Calu3 (cell line): ENCODE data around the gene DCTN3. TPM values are rescaled to one million over a fixed set of nuclear protein-coding genes. Genes with fewer than 3 reads are reported as not detected.
A peak's percentile ranks its signal among the peaks of the same experiment; 100 is the strongest.

Source experiments
- BruUV-seq: library from RNA; stranded (reverse); fragments of 400-500 nt; replicated peaks from 2 replicates; lab custom pipeline; 2021; lab: Mats Ljungman, UMichigan
- CTCF ChIA-PET: fragments of 300-600 bp; sonication (Branson Sonifier 250); formaldehyde crosslinking; loops from one replicate; lab custom pipeline; 2022; ENCODE audit warnings: antibody characterized with exemption; lab: Charles Lee
- DNase-seq: peaks from one replicate; pipeline ENCODE4 v3.0.0; 2022
- H3K27ac Mint-ChIP-seq: one replicate; pipeline ENCODE4 v1.8.0; 2022; ENCODE audit warnings: mixed read lengths; ENCODE audit not compliant: unreplicated experiment
- H3K27me3 Mint-ChIP-seq: one replicate; pipeline ENCODE4 v1.8.0; 2022; ENCODE audit warnings: mixed read lengths; ENCODE audit not compliant: unreplicated experiment
- H3K36me3 Mint-ChIP-seq: one replicate; pipeline ENCODE4 v1.8.0; 2022; ENCODE audit warnings: mild to moderate bottlenecking, moderate library complexity, mixed read lengths; ENCODE audit not compliant: insufficient read depth, unreplicated experiment
- H3K4me1 Mint-ChIP-seq: one replicate; pipeline ENCODE4 v1.8.0; 2022; ENCODE audit warnings: mild to moderate bottlenecking, low read depth, mixed read lengths; ENCODE audit not compliant: unreplicated experiment
- H3K4me3 Mint-ChIP-seq: one replicate; pipeline ENCODE4 v1.8.0; 2022; ENCODE audit warnings: mild to moderate bottlenecking, low read depth, moderate library complexity, mixed read lengths; ENCODE audit not compliant: unreplicated experiment
- H3K9me3 Mint-ChIP-seq: one replicate; pipeline ENCODE4 v1.8.0; 2022; ENCODE audit warnings: low read depth, mixed read lengths; ENCODE audit not compliant: unreplicated experiment
- intact Hi-C: fragments of 100-400 bp; cut with micrococcal nuclease; formaldehyde crosslinking; loops from one replicate; pipeline ENCODE4 v1.10.0; 2022; ENCODE audit not compliant: unreplicated experiment
- total RNA-seq: library from RNA; stranded (reverse); gene quantifications from 2 replicates; pipeline ENCODE4 v1.2.3, GENCODE V29; 2022
- TF ChIP-seq, protein P1 (sequence below): fragments of 200-600 bp; IDR thresholded peaks from one replicate; pipeline ENCODE4 v1.8.0; 2022; ENCODE audit warnings: antibody characterized with exemption; ENCODE audit not compliant: unreplicated experiment

Gene DCTN3
- total RNA-seq, 1 experiment from 2014 or later = 51.8 TPM

DNA sequence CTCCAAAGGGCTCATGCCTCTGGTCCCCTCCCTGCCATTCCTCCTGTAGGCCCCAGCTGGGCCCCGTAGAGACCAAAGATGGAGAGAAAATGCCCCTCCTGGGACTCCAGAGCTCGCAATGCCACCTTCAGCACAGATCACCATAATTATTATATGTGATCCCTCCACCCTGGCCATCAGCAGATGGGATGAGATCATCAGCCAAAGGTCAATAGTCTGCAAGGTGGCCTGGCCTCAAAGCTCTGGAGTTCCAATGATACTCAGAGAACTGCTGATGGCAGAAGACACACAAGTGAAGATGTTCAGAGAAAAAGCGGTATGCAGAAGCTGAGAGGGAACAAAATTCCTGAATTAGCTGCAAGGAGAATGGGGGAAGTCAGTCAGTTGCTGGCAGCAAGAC lies 13.4 kb downstream of the DCTN3 start:
- H3K9me3 Mint-ChIP-seq = no peaks in the 10 kb centered on the region
- no TSS peak for BruUV-seq
- peaks cover 7% of the 10 kb centered on the region for H3K36me3 Mint-ChIP-seq
- no peaks in the 10 kb centered on the region for H3K4me1 Mint-ChIP-seq
- H3K4me3 Mint-ChIP-seq = no peak overlapping the region
- DNase-seq = no peak
- intact Hi-C loops = no loop called here
- H3K27ac Mint-ChIP-seq = no peak overlapping the region
- peaks cover 17% of the 10 kb centered on the region for H3K27me3 Mint-ChIP-seq
- CTCF ChIA-PET = interaction anchor here (0.8 kb wide), 1 partner anchor 30 kb away, joined by 3 read pairs; no protein-coding TSS in a partner anchor
- TF ChIP-seq, protein P1, sequence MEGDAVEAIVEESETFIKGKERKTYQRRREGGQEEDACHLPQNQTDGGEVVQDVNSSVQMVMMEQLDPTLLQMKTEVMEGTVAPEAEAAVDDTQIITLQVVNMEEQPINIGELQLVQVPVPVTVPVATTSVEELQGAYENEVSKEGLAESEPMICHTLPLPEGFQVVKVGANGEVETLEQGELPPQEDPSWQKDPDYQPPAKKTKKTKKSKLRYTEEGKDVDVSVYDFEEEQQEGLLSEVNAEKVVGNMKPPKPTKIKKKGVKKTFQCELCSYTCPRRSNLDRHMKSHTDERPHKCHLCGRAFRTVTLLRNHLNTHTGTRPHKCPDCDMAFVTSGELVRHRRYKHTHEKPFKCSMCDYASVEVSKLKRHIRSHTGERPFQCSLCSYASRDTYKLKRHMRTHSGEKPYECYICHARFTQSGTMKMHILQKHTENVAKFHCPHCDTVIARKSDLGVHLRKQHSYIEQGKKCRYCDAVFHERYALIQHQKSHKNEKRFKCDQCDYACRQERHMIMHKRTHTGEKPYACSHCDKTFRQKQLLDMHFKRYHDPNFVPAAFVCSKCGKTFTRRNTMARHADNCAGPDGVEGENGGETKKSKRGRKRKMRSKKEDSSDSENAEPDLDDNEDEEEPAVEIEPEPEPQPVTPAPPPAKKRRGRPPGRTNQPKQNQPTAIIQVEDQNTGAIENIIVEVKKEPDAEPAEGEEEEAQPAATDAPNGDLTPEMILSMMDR = no peak

GRCh38 chr9:34606190-34606589 lies 14.1 kb downstream of the DCTN3 start:
- no TSS peak for BruUV-seq
- H3K36me3 Mint-ChIP-seq = no peaks in the 10 kb centered on the region
- no peak overlapping the region for H3K4me3 Mint-ChIP-seq
- peaks cover 24% of the 10 kb centered on the region for H3K27me3 Mint-ChIP-seq
- no peaks in the 10 kb centered on the region for H3K4me1 Mint-ChIP-seq
- intact Hi-C loops = no loop called here
- DNase-seq = no peak
- H3K27ac Mint-ChIP-seq = no peak overlapping the region
- TF ChIP-seq, protein P1 = no peak
- no peaks in the 10 kb centered on the region for H3K9me3 Mint-ChIP-seq
- CTCF ChIA-PET = interaction anchor here (0.8 to 1.0 kb wide), 2 partner anchors 14 to 31 kb away, joined by 3 read pairs; no protein-coding TSS in a partner anchor

DNA sequence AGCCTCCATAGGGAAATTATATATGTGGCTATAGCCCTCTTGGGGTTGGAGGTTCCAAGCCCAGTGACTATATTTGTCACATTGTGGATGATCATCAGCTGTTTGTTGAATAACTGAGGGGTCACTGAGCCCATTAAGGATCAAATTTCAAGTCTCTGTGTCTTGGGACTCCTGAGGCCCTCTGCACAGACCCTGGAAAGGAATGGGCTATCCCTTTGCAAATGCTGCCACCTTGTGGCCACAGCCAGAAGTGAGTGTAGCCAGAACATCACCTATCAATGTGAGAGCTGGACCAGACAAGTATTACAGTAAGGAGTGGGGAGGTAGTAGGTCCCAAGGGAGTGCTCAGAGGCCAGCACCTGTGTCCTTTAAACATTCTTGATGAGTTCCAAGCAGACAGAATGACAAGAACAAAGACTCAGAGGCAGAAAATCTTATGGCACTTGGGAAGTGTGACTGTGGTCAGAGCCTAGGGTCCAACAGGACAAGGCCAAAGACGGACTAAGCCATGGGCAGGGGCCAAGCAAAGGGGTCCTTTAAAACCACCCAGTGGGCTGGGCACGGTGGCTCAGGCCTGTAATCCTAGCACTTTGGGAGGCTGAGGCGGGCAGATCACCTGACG lies 16.6 kb downstream of the DCTN3 start:
- no TSS peak for BruUV-seq
- DNase-seq = peak; percentile 75
- intact Hi-C loops = no loop called here

GRCh38 chr9:34601937-34602573 lies 18.2 kb downstream of the DCTN3 start:
- CTCF ChIA-PET = no interaction called here
- H3K4me3 Mint-ChIP-seq = no peak overlapping the region
- BruUV-seq = no TSS peak
- TF ChIP-seq, protein P1 = no peak
- DNase-seq = no peak
- H3K9me3 Mint-ChIP-seq = no peaks in the 10 kb centered on the region
- no peaks in the 10 kb centered on the region for H3K4me1 Mint-ChIP-seq
- H3K27me3 Mint-ChIP-seq = peaks cover 65% of the 10 kb centered on the region
- no peak overlapping the region for H3K27ac Mint-ChIP-seq
- no peaks in the 10 kb centered on the region for H3K36me3 Mint-ChIP-seq
- intact Hi-C loops = no loop called here

More for the DNA sequence above, 16.6 kb downstream of the DCTN3 start:
- Mint-ChIP-seq H3K27me3 (peaks cover 49% of the 10 kb centered on the region), H3K36me3 (no peaks in the 10 kb centered on the region), H3K4me3 (no peak overlapping the region), H3K27ac (no peak overlapping the region), H3K9me3 (no peaks in the 10 kb centered on the region), H3K4me1 (no peaks in the 10 kb centered on the region)
- CTCF ChIA-PET = interaction anchor here (0.6 to 1.4 kb wide), 11 partner anchors 8 to 310 kb away, joined by 3 to 7 read pairs (median 4); no protein-coding TSS in a partner anchor
- TF ChIP-seq, protein P1 = peak; percentile 80
